ENCODE results near the gene SUB1.
A peak's percentile ranks its signal among the peaks of the same experiment; 100 is the strongest.
"Not testable (repeated sequence)": the region's sequence is repeated elsewhere in the genome, so short reads cannot be mapped to it uniquely, and the experiment has no call there.

The SUB1 gene

GRCh38 chr5:32566319-32567111 lies 18.8 kb upstream of the SUB1 start:
- DNase-seq (ENCODE audit: low spot score) = no peak

GRCh38 chr5:32571128-32571527 lies 14.2 kb upstream of the SUB1 start:
- no peak for DNase-seq (ENCODE audit: low spot score)

GRCh38 chr5:32572778-32573480 lies 12.4 kb upstream of the SUB1 start:
- DNase-seq (ENCODE audit: low spot score) = no peak

GRCh38 chr5:32573481-32573854 lies 11.9 kb upstream of the SUB1 start:
- not testable (repeated sequence) for DNase-seq (ENCODE audit: low spot score)

GRCh38 chr5:32574540-32575175 lies 10.7 kb upstream of the SUB1 start:
- no peak for DNase-seq (ENCODE audit: low spot score)

GRCh38 chr5:32578363-32578762 lies 7.0 kb upstream of the SUB1 start:
- DNase-seq (ENCODE audit: low spot score) = no peak

- DNase-seq (ENCODE audit: low spot score) = no peak
Observed at GRCh38 chr5:32578764-32579163, 6.6 kb upstream of the SUB1 start.

- DNase-seq (ENCODE audit: low spot score) = no peak
Observed at GRCh38 chr5:32581010-32581785, 4.2 kb upstream of the SUB1 start.

- no peak for DNase-seq (ENCODE audit: low spot score)
Observed at GRCh38 chr5:32583582-32584232, 1.6 kb upstream of the SUB1 start.

- DNase-seq (ENCODE audit: low spot score) = no peak
Observed at GRCh38 chr5:32584646-32585045, 711 bp upstream of the SUB1 start.

GRCh38 chr5:32585122-32585445 lies 273 bp upstream of the SUB1 start:
- DNase-seq (ENCODE audit: low spot score) = no peak

GRCh38 chr5:32586276-32586599 lies 881 bp downstream of the SUB1 start:
- DNase-seq (ENCODE audit: low spot score) = no peak

GRCh38 chr5:32587067-32587551 lies 1.8 kb downstream of the SUB1 start:
- DNase-seq (ENCODE audit: low spot score) = no peak

- DNase-seq (ENCODE audit: low spot score) = no peak
Observed at GRCh38 chr5:32589416-32589815, 4.1 kb downstream of the SUB1 start.

GRCh38 chr5:32589942-32590869 lies 4.8 kb downstream of the SUB1 start:
- peak; percentile 64 for DNase-seq (ENCODE audit: low spot score)

- no peak for DNase-seq (ENCODE audit: low spot score)
Observed at GRCh38 chr5:32595118-32595517, 9.8 kb downstream of the SUB1 start.

GRCh38 chr5:32597041-32597629 lies 11.8 kb downstream of the SUB1 start:
- DNase-seq (ENCODE audit: low spot score) = no peak

GRCh38 chr5:32598260-32598937 lies 13.0 kb downstream of the SUB1 start:
- DNase-seq (ENCODE audit: low spot score) = no peak

- no peak for DNase-seq (ENCODE audit: low spot score)
Observed at GRCh38 chr5:32598997-32599549, 13.7 kb downstream of the SUB1 start.
